Caco-2 (cell line): ENCODE results near the gene LMBR1. TPM values are rescaled to one million over a fixed set of nuclear protein-coding genes. Genes with fewer than 3 reads are reported as not detected.

ENCODE experiments used
- BruUV-seq: library from RNA; stranded (reverse); fragments of 400-500 nt; replicated peaks from 2 replicates; lab custom pipeline; 2021; lab: Mats Ljungman, UMichigan
- CTCF ChIA-PET: fragments of 300-600 bp; sonication (Branson Sonifier 250); formaldehyde crosslinking; loops from one replicate; lab custom pipeline; 2022; ENCODE audit warnings: antibody characterized with exemption; lab: Charles Lee
- POLR2A ChIA-PET: fragments of 300-600 bp; sonication (Branson Sonifier 250); formaldehyde crosslinking; loops from one replicate; lab custom pipeline; 2022; ENCODE audit warnings: antibody characterized with exemption; lab: Charles Lee
- DNase-seq, 2 experiments: peaks; one replicate each; pipeline versions ENCODE4 v3.0.0 to v3.0.0-alpha.2; 2020 to 2022
- H3K27me3 ChIP-seq: replicated peaks from 2 replicates; pipeline ENCODE4 v1.6.0; 2011; ENCODE audit warnings: low read length; ENCODE audit not compliant: control insufficient read depth, insufficient read depth
- H3K36me3 ChIP-seq: 2 replicates; pipeline ENCODE4 v1.5.1; 2011; ENCODE audit warnings: low read length; ENCODE audit not compliant: control insufficient read depth, insufficient read depth
- H3K4me1 ChIP-seq: fragments of 250-450 bp; sonication (Bioruptor Pico); 2 replicates; pipeline ENCODE4 v1.5.1; 2020; ENCODE audit warnings: mild to moderate bottlenecking
- H3K4me3 ChIP-seq: 2 replicates; pipeline ENCODE4 v1.5.1; 2011; ENCODE audit warnings: low read depth, mild to moderate bottlenecking, control low read depth, low read length
- H3K9me3 ChIP-seq: fragments of 250-450 bp; sonication (Bioruptor Pico); 2 replicates; pipeline ENCODE4 v1.5.1; 2020; ENCODE audit warnings: mild to moderate bottlenecking, moderate library complexity
- H3K27ac Mint-ChIP-seq: one replicate; pipeline ENCODE4 v1.8.0; 2022; ENCODE audit warnings: mixed read lengths; ENCODE audit not compliant: unreplicated experiment
- H3K27me3 Mint-ChIP-seq: one replicate; pipeline ENCODE4 v1.8.0; 2022; ENCODE audit warnings: mixed read lengths; ENCODE audit not compliant: insufficient read depth, unreplicated experiment
- H3K36me3 Mint-ChIP-seq: one replicate; pipeline ENCODE4 v1.8.0; 2022; ENCODE audit warnings: mild to moderate bottlenecking, mixed read lengths; ENCODE audit not compliant: insufficient read depth, unreplicated experiment
- H3K4me1 Mint-ChIP-seq: one replicate; pipeline ENCODE4 v1.8.0; 2022; ENCODE audit warnings: low read depth, mixed read lengths; ENCODE audit not compliant: unreplicated experiment
- H3K4me3 Mint-ChIP-seq: one replicate; pipeline ENCODE4 v1.8.0; 2022; ENCODE audit warnings: mild to moderate bottlenecking, moderate library complexity, mixed read lengths; ENCODE audit not compliant: unreplicated experiment
- H3K9me3 Mint-ChIP-seq: one replicate; pipeline ENCODE4 v1.8.0; 2022; ENCODE audit warnings: mixed read lengths; ENCODE audit not compliant: unreplicated experiment
- CTCF ChIP-seq, 2 experiments: fragments of 200-600 bp in 1 of 2; IDR thresholded peaks; 1 replicate in 1 of 2; 2 replicates in 1 of 2; pipeline versions ENCODE4 v1.5.1 to v1.8.0; 2011 to 2022; ENCODE audit warnings: antibody characterized with exemption in 1 of 2, control low read depth in 1 of 2, inconsistent platforms in 1 of 2, low read depth in 1 of 2, low read length in 1 of 2, mild to moderate bottlenecking in 1 of 2, moderate library complexity in 1 of 2; ENCODE audit not compliant: insufficient read depth in 1 of 2, severe bottlenecking in 1 of 2, unreplicated experiment in 1 of 2
- intact Hi-C: fragments of 100-400 bp; cut with micrococcal nuclease; formaldehyde crosslinking; loops from one replicate; pipeline ENCODE4 v1.10.0; 2022; ENCODE audit not compliant: unreplicated experiment
- total RNA-seq: library from RNA; stranded (reverse); gene quantifications from 2 replicates; pipeline ENCODE4 v1.2.3, GENCODE V29; 2022

The LMBR1 gene
- total RNA-seq, 1 experiment from 2014 or later, result 77.9 TPM

DNA sequence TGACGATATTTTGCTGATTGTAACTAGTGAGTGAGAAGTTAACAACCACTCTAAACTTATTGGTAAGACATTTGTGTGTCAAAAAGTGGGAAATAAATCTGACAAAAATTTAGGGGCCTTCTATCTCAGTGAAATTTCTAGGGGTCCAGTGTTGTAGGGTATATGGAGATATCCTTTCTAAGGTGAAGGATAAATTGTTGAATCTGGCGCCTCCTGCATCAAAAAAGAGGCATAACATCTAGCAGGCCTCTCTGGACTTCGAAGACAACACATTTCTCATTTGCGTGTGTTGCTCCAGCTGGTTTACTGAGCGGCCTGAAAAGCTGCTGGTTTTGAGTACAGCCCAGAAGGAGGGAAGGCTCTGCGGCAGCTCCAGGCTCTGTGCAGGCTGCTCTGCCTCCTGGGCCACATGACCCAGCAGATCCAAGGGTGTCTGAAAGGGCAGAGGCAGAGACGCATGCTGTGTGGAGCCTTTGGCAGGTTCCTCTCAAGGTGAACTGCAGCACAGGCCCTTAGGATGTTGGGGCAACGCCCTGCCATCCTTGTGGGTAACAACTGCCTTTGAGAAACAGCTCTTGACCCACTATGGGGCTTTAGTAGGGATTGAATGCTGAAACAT is 72.4 kb downstream of the LMBR1 start:
- Mint-ChIP-seq H3K36me3 (peaks cover 10% of the 10 kb centered on the region), H3K27ac (no peak overlapping the region), H3K4me3 (no peak overlapping the region), H3K9me3 (no peaks in the 10 kb centered on the region), H3K27me3 (no peaks in the 10 kb centered on the region), H3K4me1 (peaks cover 12% of the 10 kb centered on the region)
- no peak overlapping the region for H3K4me3 ChIP-seq
- no TSS peak for BruUV-seq
- H3K4me1 ChIP-seq, result peaks cover 13% of the 10 kb centered on the region
- POLR2A ChIA-PET, result no interaction called here
- peak; percentile 17 to 18 for TF ChIP-seq CTCF (IDR thresholded peaks at IDR 0.05; ENCODE audit: insufficient read depth in 1 of 2, low read depth in 1 of 2, low read length in 1 of 2, severe bottlenecking in 1 of 2, unreplicated experiment in 1 of 2)
- H3K36me3 ChIP-seq, result no peaks in the 10 kb centered on the region; the same call in 1 of the 2 replicates
- intact Hi-C loops, result no loop called here
- H3K27me3 ChIP-seq, result no peaks in the 10 kb centered on the region
- CTCF ChIA-PET, result no interaction called here
- no peak for DNase-seq
- no peaks in the 10 kb centered on the region for H3K9me3 ChIP-seq

DNA sequence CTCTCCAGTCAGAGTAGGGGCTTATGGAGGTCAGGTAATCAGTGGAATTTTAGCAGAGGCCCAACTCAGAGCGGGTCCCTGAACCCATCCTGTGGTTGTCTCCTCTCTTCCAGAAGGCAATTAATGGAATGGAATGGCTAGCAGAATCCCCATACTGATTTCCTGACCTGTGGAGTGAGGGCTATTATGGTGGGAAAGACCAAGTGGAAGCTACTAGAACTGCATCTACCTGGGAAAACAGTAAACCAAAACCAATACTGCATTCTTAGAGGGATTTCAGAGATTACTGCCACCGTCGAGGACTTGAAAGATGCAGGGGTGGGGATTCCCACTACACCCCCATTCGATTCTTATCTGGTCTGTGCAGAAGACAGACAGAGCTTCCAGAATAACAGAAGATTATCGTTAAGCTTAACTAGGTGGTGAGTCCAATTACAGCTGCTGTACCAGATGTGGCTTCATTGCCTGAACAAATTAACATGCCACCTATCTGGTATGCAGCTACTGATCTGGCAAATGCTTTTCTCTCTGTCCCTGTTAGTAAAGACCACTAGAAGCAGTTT is 73.2 kb downstream of the LMBR1 start:
- no peaks in the 10 kb centered on the region for H3K9me3 Mint-ChIP-seq
- H3K4me3 ChIP-seq, result no peak overlapping the region
- H3K27ac Mint-ChIP-seq, result no peak overlapping the region
- H3K27me3 Mint-ChIP-seq, result no peaks in the 10 kb centered on the region
- BruUV-seq, result no TSS peak
- no peaks in the 10 kb centered on the region for H3K9me3 ChIP-seq
- ChIA-PET POLR2A (no interaction called here), CTCF (interaction anchor here (0.9 kb wide), 1 partner anchor 51 kb away, joined by 3 read pairs; no protein-coding TSS in a partner anchor)
- peaks cover 13% of the 10 kb centered on the region for H3K4me1 ChIP-seq
- no peak for TF ChIP-seq CTCF (IDR thresholded peaks at IDR 0.05; ENCODE audit: insufficient read depth in 1 of 2, low read depth in 1 of 2, low read length in 1 of 2, severe bottlenecking in 1 of 2, unreplicated experiment in 1 of 2)
- intact Hi-C loops, result loop anchor here (5.0 kb wide), 1 partner anchor 1023 kb away; no protein-coding TSS in a partner anchor
- peaks cover 12% of the 10 kb centered on the region for H3K4me1 Mint-ChIP-seq
- H3K36me3 Mint-ChIP-seq, result peaks cover 10% of the 10 kb centered on the region
- no peaks in the 10 kb centered on the region; the same call in 1 of the 2 replicates for H3K36me3 ChIP-seq
- DNase-seq, result no peak
- no peaks in the 10 kb centered on the region for H3K27me3 ChIP-seq
- H3K4me3 Mint-ChIP-seq, result no peak overlapping the region

DNA sequence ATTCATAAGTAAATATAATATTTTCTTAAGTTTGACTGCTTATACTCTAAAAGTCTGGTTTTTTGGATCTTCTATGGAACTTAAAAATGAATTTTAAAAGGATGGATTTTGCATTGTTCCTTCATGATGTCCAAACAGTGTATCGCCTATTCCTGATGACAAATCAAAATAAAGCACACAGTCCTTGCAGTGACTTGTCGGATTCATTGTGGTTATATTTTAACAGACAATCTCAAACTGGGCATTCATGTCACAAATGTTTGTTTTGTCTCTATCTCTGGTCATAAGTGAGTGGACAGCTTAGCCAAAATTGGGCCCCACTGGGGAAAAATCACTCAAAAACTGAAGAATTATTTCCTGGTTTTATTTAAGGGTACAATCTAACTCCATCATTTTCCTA is 74.8 kb downstream of the LMBR1 start:
- H3K27me3 Mint-ChIP-seq, result no peaks in the 10 kb centered on the region
- CTCF ChIA-PET, result no interaction called here
- no peak for TF ChIP-seq CTCF (IDR thresholded peaks at IDR 0.05; ENCODE audit: insufficient read depth in 1 of 2, low read depth in 1 of 2, low read length in 1 of 2, severe bottlenecking in 1 of 2, unreplicated experiment in 1 of 2)
- Histone ChIP-seq H3K9me3 (no peaks in the 10 kb centered on the region), H3K4me1 (peaks cover 13% of the 10 kb centered on the region), H3K36me3 (no peaks in the 10 kb centered on the region; the same call in 1 of the 2 replicates), H3K27me3 (no peaks in the 10 kb centered on the region), H3K4me3 (no peak overlapping the region)
- intact Hi-C loops, result loop anchor here (5.0 kb wide), 1 partner anchor 1021 kb away; no protein-coding TSS in a partner anchor
- no TSS peak for BruUV-seq
- H3K9me3 Mint-ChIP-seq, result no peaks in the 10 kb centered on the region
- no peak overlapping the region for H3K27ac Mint-ChIP-seq
- H3K4me1 Mint-ChIP-seq, result peaks cover 12% of the 10 kb centered on the region
- DNase-seq, result no peak
- H3K36me3 Mint-ChIP-seq, result peaks cover 10% of the 10 kb centered on the region
- POLR2A ChIA-PET, result no interaction called here
- no peak overlapping the region for H3K4me3 Mint-ChIP-seq
